ENCODE results near the gene TMCO4. TPM values are rescaled to one million over a fixed set of nuclear protein-coding genes. Genes with fewer than 3 reads are reported as not detected.

The TMCO4 gene
- total and polyA plus RNA-seq, 2 of the 4 experiments (the other 2 are of a cell fraction) = 7.3 to 8.6 TPM

GRCh38 chr1:19738076-19738475 is 61.6 kb downstream of the TMCO4 start:
- no peak overlapping the region for H3K56ac ChIP-seq (ENCODE audit: extremely low read depth, insufficient read depth, low read length)
- H4K8ac ChIP-seq (ENCODE audit: low read depth in 2 of 2, low read length in 2 of 2) = no peak overlapping the region
- H3K36me3 ChIP-seq (ENCODE audit: control insufficient read depth, insufficient read depth, low read length) = peaks cover 5% of the 10 kb centered on the region
- no peak overlapping the region for H2BK120ac ChIP-seq (ENCODE audit: low read depth, low read length)
- no peak overlapping the region for H2BK15ac ChIP-seq (ENCODE audit: low read depth, low read length)
- H3K9me1 ChIP-seq (ENCODE audit: insufficient read depth, low read length) = peaks cover 23% of the 10 kb centered on the region
- no peak for ATAC-seq (ENCODE audit: low read depth)
- no peak for TF ChIP-seq MAZ (IDR thresholded peaks at IDR 0.05; ENCODE audit: borderline replicate concordance, low read depth, low read length)
- no peak for TF ChIP-seq RFX5 (IDR thresholded peaks at IDR 0.05; ENCODE audit: low read depth, low read length)
- no peak for TF ChIP-seq BHLHE40 (IDR thresholded peaks at IDR 0.05; ENCODE audit: low read depth, low read length)
- TF ChIP-seq CHD1 (IDR thresholded peaks at IDR 0.05; ENCODE audit: low read depth, low read length) = no peak
- TF ChIP-seq USF2 (IDR thresholded peaks at IDR 0.05; ENCODE audit: low read depth, low read length) = no peak
- TF ChIP-seq CTCF (conservative IDR thresholded peaks at IDR 0.05; ENCODE audit: low read depth, low read length) = no peak
- no peak for TF ChIP-seq RAD21 (IDR thresholded peaks at IDR 0.05; ENCODE audit: low read length)
- TF ChIP-seq MXI1 (IDR thresholded peaks at IDR 0.05; ENCODE audit: borderline replicate concordance, low read depth, low read length) = no peak
- no peak for TF ChIP-seq MAFK (IDR thresholded peaks at IDR 0.05; ENCODE audit: low read depth, low read length)
- no peak for TF ChIP-seq NFE2L2 (IDR thresholded peaks at IDR 0.05; ENCODE audit: low read depth, low read length)
- H2BK5ac ChIP-seq (ENCODE audit: low read depth, low read length, poor library complexity, severe bottlenecking) = no peak overlapping the region
- no peak overlapping the region for H3K9ac ChIP-seq (ENCODE audit: low read depth, low read length)
- dilution Hi-C loops (cut with HindIII; ENCODE audit: low sequenced_read_pairs, unreplicated experiment) (no loop called here), in situ Hi-C loops (cut with MboI; ENCODE audit: low sequenced_read_pairs) (no loop called here), intact Hi-C loops (cut with micrococcal nuclease) (no loop called here)
- peaks cover 11% of the 10 kb centered on the region; the same call in 1 of the 2 replicates for H3K4me1 ChIP-seq (ENCODE audit: control insufficient read depth, insufficient read depth, low read length)
- no peak for DNase-seq
- H4K5ac ChIP-seq (ENCODE audit: low read depth, low read length) = no peak overlapping the region
- ChIA-PET CTCF (no interaction called here), POLR2A (ENCODE audit: unreplicated experiment) (no interaction called here)
- H3K27ac ChIP-seq (ENCODE audit: insufficient read depth, low read length) = no peak overlapping the region
- BruUV-seq (replicated peaks) = no TSS peak
- H3K23ac ChIP-seq (ENCODE audit: low read depth, low read length) = no peak overlapping the region
- H3K4ac ChIP-seq (ENCODE audit: low read depth, low read length) = no peak overlapping the region
- H3K4me2 ChIP-seq (ENCODE audit: low read depth, low read length) = no peak overlapping the region
- no peaks in the 10 kb centered on the region for H3K9me3 ChIP-seq (ENCODE audit: control insufficient read depth, insufficient read depth, low read length)
- no peaks in the 10 kb centered on the region for H3K79me1 ChIP-seq (ENCODE audit: low read depth in 1 of 2, low read length in 2 of 2)
- WGBS, 2 experiments (ENCODE audit: extremely low coverage in 2 of 2, insufficient read length in 1 of 2) = 61% methylated on average over 2 of the region's 5 CpGs; no CpG with 5 or more reads in 1 of the 2 experiments
- no peaks in the 10 kb centered on the region for H4K20me1 ChIP-seq (ENCODE audit: insufficient read depth, low read length)
- no peak overlapping the region for H2AK5ac ChIP-seq (ENCODE audit: low read depth, low read length)
- H3K14ac ChIP-seq (replicated peaks; ENCODE audit: low read depth, low read length) = no peak overlapping the region
- H2AFZ ChIP-seq (replicated peaks; ENCODE audit: low read length, poor library complexity) = no peak overlapping the region
- H3K4me3 ChIP-seq (ENCODE audit: insufficient read depth, low read depth, low read length) = no peak overlapping the region
- no peak overlapping the region for H2AK9ac ChIP-seq (replicated peaks; ENCODE audit: low read depth, low read length, poor library complexity)
- no peak overlapping the region for H4K91ac ChIP-seq (ENCODE audit: insufficient read depth, low read depth, low read length)
- H3K27me3 ChIP-seq (ENCODE audit: control insufficient read depth, insufficient read depth, low read length) = no peaks in the 10 kb centered on the region
- no peak overlapping the region for H2BK20ac ChIP-seq (ENCODE audit: low read depth, low read length)
- H3K18ac ChIP-seq (ENCODE audit: low read depth, low read length) = no peak overlapping the region
